ENCODE data around the gene TGM1. TPM values are rescaled to one million over a fixed set of nuclear protein-coding genes. Genes with fewer than 3 reads are reported as not detected.
"Not testable (repeated sequence)": the region's sequence is repeated elsewhere in the genome, so short reads cannot be mapped to it uniquely, and the experiment has no call there.

Gene TGM1
- polyA plus RNA-seq, 1 donor = 0.86 TPM

- no peak for DNase-seq (ENCODE audit: low read depth)
These were observed 8.2 kb downstream of the TGM1 start for GRCh38 chr14:24254630-24255392.

DNA sequence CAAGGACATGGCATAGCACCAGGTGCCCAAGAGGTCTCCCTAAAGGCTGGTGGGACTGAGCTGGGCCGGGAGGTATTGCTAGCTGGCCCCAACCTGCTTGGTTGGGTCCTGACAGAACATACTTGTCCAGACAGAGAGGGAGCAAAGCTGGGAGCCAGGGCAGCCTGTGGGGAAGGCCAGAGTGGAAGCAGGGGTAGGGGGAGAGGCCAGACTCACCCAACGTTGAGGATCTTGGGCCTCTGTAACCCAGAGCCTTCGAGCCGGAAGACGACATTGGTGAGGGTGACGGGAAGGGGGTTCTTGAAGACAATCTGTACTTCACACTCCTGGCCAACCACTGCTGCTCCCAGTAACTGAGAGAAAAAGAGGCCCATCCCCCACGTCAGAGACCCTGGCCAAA is 9.0 kb downstream of the TGM1 start:
- DNase-seq (ENCODE audit: low read depth) = no peak

- no peak for DNase-seq (ENCODE audit: low read depth)
These were observed 10.5 kb downstream of the TGM1 start for GRCh38 chr14:24252289-24253124.

- no peak for DNase-seq (ENCODE audit: low read depth)
These were observed 11.1 kb downstream of the TGM1 start for GRCh38 chr14:24251880-24252288.

- DNase-seq (ENCODE audit: low read depth) = no peak
These were observed 12.6 kb downstream of the TGM1 start for GRCh38 chr14:24250354-24250753.

GRCh38 chr14:24249230-24250021 is 13.6 kb downstream of the TGM1 start:
- no peak for DNase-seq (ENCODE audit: low read depth)

- no peak for DNase-seq (ENCODE audit: low read depth)
These were observed 15.6 kb downstream of the TGM1 start for GRCh38 chr14:24247422-24247821.

DNA sequence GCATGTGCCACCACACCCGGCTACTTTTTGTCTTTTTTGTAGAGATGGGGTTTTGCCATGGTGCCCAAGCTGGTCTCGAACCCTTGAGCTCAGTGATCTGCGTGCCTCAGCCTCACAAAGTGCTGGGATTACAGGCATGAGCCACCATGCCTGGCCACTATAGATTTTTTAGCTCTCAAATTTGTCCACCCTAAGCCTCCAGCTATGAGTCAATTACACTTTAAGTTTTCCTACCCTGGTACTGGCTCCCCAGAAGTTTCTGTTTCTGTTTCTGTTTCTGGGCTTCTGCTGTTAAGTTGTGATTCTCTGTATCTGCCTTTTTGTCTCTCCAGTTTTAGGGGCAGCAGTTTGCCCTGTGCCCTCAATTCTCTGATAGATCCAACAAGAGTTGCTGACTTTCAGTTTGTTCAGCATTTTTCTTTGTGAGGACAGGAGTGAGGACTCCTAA is 16.2 kb downstream of the TGM1 start:
- no peak for DNase-seq (ENCODE audit: low read depth)

GRCh38 chr14:24245350-24245749 is 17.6 kb downstream of the TGM1 start:
- DNase-seq (ENCODE audit: low read depth) = not testable (repeated sequence)

DNA sequence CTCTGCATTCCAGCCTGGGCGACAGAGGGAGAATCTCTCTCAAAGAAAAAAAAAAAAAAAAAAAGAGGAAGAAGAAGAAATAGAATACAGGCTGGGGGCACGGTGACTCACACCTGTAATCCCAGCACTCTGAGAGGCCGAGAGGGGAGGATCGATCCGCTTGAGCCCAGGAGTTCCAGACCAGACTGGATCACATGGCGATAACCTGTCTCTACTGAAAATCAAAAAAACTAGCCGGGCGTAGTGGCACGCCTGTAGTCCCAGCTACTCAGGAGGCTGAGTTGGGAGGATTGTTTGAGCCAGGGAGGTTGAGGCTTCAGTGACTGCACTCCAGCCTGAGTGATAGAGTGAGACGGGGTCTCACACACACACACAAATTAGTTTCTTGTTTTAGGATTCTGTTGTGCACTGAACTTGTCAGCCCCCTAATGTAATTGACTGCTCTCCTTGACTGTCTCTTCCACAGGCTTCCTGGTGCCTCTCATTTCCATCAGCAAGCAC is 19.6 kb downstream of the TGM1 start:
- no peak for DNase-seq (ENCODE audit: low read depth)

DNA sequence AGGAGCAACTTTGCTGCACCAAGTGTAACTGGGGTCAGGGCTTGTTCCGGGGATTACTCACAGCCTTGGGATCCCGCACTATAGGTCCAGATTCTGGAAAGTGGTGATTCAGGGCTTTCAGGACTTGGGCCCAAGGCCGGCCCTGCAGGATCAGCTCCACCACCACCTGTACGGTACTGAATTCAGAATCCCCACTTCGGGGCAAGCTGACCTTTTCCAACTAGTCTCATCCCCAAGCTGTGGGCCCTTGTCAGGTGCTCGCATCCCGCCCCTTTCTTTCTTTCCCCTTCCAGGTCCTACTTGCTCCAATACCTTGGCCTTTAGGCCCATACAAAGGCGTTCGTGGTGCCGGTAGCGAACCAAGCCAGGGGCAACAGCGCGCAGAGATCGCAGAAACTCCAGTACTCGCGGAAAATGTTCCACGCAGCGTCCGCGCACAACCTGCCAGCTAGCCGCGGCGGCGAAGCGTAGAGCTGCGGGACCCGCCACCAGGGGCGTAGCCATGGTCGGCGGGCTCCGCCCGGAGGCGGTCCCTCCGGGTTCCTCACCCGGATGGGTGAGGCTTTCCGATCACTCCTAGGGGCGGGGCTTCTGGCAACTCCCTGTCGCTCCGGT is 21.0 kb downstream of the TGM1 start:
- DNase-seq (ENCODE audit: low read depth) = peak; percentile 88

DNA sequence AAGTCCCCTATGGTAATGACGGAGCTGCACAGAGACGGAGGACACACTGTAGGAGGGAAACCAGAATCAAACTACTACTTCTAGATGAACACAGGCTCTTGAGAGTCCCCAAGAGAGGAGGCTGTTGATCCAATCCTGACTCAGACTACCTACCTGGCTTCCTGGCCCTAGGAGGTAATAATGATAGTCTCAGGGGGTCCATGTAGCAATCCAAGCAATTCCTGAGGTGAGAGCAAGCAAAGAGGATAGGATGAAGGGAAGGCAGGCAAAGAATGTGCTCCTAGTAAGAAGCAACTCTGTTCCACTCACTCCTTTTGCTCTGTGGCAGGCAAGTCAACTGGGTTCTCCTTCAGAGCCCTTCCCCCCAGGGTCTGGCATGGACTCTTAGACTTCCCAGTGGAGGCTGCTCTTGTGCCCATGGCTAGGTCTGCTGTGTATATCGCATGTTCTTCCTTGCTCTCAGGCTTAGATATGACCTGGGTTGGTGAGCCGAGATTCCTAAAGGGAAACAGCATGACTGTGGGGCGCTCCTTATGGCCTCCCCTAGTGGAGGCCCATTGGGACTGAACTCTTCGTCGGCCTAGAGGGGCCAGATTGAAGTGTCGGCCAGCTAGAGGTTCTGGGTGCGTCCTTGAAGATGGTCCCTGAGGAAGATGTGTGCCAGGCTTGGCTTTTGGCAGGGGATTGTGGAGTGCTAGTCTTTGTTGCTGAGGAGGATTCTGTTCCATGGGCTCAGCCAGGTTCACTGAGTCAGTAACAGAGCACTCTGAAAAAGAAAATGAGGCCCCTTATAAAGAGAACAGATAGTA is 22.7 kb downstream of the TGM1 start:
- no peak for DNase-seq (ENCODE audit: low read depth)

- no peak for DNase-seq (ENCODE audit: low read depth)
These were observed 24.4 kb downstream of the TGM1 start for GRCh38 chr14:24238527-24239037.

DNA sequence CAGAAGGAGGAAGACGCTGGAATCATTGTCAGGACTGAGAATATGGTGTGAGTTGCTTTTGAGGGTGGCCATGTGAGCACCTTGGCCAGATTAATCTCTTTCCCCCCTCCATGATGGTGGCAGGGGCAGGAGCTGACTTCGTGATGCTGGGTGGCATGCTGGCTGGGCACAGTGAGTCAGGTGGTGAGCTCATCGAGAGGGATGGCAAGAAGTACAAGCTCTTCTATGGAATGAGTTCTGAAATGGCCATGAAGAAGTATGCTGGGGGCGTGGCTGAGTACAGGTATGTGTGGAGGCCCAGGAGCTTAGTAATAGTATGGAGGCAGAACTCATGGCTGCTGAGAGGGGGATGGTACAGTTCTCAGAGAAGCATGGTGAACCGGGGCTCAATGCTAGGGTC is 24.9 kb downstream of the TGM1 start:
- DNase-seq (ENCODE audit: low read depth) = no peak

- DNase-seq (ENCODE audit: low read depth) = no peak
These were observed 25.5 kb downstream of the TGM1 start for GRCh38 chr14:24237463-24237955.

GRCh38 chr14:24236689-24237462 is 26.1 kb downstream of the TGM1 start:
- no peak for DNase-seq (ENCODE audit: low read depth)

GRCh38 chr14:24235804-24236688 is 26.9 kb downstream of the TGM1 start:
- DNase-seq (ENCODE audit: low read depth) = no peak

Data from forelimb muscle (tissue), 1 donor.